ENCODE results near the gene LDB2.
A peak's percentile ranks its signal among the peaks of the same experiment; 100 is the strongest.
"Not testable (repeated sequence)": the region's sequence is repeated elsewhere in the genome, so short reads cannot be mapped to it uniquely, and the experiment has no call there.

Gene LDB2

GRCh38 chr4:16897991-16898827 is at the start of gene LDB2:
Gene LDB2 (minus strand): TSS chr4:16898645.
- DNase-seq = no peak

DNA sequence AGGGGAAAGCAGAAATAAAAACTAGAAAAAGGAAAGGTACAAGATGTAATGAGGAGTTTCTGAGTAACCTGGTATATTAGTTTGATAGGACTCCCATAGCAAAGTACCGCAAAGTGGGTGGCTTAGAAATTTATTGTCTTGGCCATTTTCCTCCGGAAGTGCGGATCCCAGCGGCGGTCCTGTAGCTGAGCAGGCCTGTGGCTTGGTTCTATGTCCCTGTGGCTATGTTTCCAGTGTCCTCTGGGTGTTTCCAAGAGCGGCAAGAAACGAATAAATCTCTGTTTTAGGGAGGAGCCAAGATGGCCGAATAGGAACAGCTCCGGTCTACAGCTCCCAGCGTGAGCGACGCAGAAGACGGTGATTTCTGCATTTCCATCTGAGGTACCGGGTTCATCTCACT is 44.0 kb upstream of the LDB2 start:
- DNase-seq = no peak

DNA sequence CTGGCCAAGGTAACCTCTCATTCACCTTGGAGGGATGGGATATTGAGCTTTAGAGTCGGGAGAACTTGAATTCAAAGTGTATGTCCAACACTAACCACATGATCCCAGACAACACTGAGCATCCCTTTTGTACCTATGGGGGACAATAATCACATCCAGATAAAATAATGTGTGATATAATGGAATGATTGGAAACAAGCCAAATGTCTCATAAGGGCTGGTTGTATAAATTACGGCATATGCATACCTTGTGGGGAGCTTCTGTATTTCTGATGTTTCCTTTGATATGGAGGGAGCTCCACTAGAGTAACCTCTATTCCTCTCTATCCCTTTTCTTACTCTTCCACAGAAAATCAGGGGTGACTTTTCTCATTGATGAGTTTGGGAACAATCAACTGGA is 40.7 kb upstream of the LDB2 start:
- no peak for DNase-seq

DNA sequence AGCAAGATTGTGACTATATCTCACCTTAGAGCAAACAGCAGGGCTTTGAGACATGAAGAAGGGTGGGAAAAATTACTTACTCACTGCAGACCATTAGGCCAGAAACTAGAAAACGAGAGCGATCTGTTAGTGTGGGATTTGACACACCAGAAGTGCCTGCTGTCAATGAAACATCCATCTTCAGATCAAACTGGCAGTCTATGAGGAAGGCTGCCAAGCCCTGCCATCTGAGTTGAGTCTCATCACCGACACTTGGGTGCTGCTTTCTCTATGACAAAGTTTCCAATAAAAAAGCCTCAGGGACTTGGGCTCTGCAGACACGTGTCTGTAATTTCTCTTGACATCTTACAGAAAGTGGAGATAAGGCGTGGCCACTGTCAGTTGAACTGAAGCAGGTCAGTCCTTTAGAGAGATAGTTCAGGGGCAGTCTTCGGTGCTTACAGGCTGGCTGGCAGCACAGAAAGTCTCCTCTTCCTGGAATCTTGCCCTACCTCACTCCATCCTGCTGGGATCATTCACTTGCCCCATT is 40.1 kb upstream of the LDB2 start:
- no peak for DNase-seq

GRCh38 chr4:16931339-16932305 is 33.2 kb upstream of the LDB2 start:
- DNase-seq = no peak

DNA sequence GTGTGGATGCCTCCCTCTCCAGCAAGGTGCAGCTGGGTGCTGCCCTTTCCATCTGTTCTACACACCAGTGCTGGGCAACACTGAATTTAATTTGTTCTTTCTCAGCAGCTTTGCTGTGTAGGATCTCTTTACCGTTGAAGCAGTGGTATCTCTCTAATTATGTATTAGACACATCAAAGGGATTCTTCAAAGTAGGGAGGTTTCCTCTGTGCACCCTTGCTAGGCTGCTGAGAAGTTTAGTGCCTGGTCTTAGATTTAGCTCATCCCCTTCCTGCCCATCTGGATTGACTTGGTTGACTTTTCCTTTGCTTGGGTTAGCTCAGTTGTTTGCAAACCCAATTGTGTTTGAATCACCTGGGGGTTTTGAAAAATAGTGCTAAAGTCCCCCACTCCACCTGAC is 27.8 kb upstream of the LDB2 start:
- no peak for DNase-seq

- not testable (repeated sequence) for DNase-seq
Measured at GRCh38 chr4:16918716-16919115, 20.3 kb upstream of the LDB2 start.

- DNase-seq = peak in 1 of 2 donors; percentile 42
Measured at GRCh38 chr4:16916719-16917337, 18.4 kb upstream of the LDB2 start.

DNA sequence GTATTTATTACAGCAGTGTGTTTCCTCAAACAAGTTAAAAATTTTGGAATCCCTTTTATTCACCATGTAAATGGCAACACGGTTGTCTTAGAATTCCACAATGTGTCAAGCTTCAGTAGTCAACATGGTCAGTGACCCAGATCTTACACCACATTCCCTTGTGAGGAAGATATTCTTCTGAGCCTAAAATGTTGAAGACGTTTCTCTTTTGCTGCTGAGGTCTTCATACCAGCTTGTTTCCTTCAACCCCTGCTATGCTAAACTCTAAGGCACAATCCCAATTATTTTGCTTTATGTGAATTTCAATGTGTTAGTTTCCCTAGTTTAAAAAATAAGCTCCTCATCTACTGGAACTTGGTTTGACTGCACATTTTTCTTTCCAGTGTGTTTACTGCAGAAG is 17.6 kb upstream of the LDB2 start:
- DNase-seq = no peak

GRCh38 chr4:16914208-16914607 is 15.8 kb upstream of the LDB2 start:
- no peak for DNase-seq

GRCh38 chr4:16912896-16913295 is 14.5 kb upstream of the LDB2 start:
- no peak for DNase-seq

GRCh38 chr4:16909281-16909680 is 10.8 kb upstream of the LDB2 start:
- no peak for DNase-seq

DNA sequence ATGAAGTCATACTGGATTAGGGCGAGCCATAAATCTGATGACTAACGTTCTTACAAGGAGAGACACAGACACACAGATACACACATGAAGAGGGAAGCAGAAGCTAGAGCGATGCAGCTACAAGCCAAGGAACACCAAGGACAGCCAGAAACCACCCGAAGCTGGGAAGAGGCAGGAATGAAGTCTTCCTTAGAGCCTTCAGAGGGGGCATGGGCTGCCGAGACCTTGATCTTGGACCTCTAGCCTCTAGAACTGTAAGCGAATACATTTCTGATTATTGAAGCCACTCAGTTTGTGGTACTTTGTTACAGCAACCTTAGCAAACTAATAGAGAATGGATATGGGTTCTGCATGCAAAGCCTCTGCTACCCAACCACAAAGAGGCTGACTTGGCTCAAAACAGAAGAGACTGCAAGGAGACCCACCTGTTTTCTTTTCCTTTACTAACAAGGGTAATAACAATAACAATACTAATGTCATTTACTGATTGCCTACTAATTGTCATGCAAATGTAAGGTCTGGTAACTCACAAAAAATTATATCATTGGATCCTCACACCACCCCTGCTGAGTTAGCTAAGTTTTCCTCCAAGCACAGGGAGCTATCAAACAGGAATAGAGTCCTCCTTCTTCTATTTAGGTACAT is 10.1 kb upstream of the LDB2 start:
- DNase-seq = no peak

- DNase-seq = no peak
Measured at GRCh38 chr4:16900325-16900724, 1.9 kb upstream of the LDB2 start.

DNA sequence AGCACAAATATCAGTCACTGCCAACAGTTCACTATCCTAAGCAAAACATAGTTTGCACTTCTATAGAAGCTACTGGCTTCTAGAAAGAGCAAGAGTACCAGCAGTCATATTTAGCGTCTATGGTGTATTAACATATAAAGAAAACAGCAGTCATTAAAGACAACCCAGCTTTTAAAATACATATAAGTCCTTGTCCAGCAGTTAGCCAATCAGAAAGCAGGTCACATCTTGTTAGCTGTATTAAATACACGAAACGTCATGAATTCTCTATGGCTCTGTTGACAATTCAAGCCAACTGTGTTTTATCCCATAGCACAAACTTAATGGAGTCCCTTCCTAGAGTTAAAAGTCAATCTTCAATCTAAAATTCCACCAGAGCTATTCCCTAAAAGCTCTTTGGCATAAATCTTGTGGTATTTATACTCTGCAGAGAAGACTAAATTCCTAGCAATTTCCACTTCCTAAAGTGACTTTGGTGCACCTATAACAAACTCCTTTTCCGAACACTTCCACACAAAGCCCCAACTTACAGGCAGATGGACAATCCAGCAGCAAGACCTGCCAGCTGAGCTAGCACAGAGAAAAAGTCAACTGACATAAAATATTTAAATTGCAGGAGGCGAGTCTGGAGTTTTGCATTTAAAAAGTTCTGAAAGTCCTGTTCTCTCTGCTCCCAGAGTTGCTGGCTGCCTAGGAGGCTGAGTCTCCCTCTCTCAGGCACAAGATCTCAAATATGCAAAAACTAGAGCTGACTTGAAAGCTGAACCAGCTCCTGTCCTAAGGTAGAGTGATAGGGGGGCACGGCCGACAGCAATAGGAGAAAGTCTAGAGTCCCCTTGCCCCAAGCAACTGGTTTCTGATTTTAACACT is 1.3 kb downstream of the LDB2 start:
- no peak for DNase-seq

DNA sequence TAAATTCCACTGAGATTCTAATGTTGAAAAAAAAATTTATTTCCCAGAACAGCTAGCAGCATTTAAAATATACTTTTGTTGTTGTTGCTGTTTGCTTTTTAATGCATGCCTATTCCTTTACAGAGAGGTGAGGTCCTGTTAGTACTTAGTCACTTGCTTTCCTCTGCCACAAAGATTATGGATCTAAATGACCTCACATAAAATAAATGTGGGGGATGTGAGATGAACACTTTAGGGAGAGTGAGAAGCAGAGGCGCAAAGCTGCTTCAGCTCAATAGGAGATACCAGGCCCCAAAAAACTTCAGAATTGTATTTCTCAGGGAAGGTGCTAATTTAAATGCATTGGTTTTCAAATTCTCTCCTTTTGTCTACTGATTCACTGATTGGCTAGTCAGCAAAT is 4.0 kb downstream of the LDB2 start:
- DNase-seq = no peak

DNA sequence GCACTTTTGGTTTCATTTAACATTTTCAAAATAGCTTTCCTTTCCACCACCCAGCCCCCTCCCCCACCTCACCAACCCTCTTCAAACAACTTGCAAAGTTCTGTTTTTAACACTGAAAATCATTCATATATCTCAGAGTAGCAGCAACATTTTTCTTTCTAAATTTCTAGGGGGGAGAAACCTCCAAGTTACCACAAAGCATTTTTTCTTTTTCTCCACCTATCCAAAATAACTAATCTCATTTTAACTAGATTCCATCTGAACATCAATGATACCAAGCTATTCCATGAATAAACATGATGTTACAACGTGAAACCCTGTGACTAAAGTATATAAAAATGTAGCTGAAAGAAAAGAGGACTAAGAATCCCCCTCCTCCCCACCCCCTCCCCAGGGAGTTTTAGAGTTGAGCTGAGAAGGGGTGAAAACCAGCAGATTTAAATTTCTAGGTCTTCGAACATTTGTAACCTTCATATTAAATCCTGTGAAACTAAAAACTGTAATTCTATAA is 5.2 kb downstream of the LDB2 start:
- no peak for DNase-seq

DNA sequence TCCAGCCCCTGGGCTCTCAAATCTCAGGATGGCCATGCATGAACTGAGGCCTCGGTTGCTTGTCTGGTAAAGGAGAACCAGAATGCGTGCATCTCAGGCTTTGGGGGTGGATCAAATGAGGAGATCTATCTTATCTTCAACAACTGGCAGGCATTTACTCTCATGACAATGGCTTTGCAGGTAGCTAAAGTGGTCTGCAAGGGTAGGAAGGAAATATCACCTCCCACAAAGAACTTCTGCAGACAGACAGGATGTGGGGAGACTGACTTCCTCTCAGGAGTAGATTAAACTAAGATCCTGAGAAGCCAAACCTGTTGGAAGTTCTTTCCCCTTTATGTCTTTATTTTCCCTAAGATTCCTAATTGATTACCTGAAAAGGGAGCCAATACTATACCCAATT is 7.8 kb downstream of the LDB2 start:
- DNase-seq = no peak

GRCh38 chr4:16889945-16890344 is 8.5 kb downstream of the LDB2 start:
- no peak for DNase-seq

- DNase-seq = no peak
Measured at GRCh38 chr4:16887887-16888286, 10.6 kb downstream of the LDB2 start.

- DNase-seq = no peak
Measured at GRCh38 chr4:16884673-16885460, 13.6 kb downstream of the LDB2 start.

All from bone marrow (tissue), 2 donors.